GM19043 (cell line): Measurements from ENCODE around the gene RTN4RL2.
"Not testable (repeated sequence)": the region's sequence is repeated elsewhere in the genome, so short reads cannot be mapped to it uniquely, and the experiment has no call there.

Experiments
- ATAC-seq: cut with Tn5 transposase; IDR thresholded peaks from one replicate; pipeline ENCODE4 v1.9.1; 2021; ENCODE audit warnings: low read depth; ENCODE audit not compliant: unreplicated experiment

Gene RTN4RL2

DNA sequence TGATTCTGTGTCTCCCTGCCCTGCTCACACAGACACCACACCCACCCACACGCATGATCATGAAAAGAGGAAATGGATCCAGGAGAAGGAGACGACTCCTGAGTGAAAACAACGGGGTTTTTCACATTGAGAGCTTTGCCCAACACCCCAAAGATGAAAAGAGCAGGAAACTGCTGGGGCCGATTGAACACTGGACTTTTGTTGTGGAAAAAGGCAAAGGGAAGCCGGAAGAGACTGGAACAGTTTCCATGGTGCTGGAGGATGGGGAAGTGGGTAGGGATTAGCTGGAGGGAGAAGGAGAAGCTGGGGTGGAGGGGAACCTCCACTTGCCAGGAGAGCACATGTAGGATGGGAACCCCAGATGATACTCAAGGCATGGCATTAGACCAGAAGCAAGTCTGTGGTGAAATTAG, 28.2 kb upstream of the RTN4RL2 start:
- ATAC-seq, result no peak

DNA sequence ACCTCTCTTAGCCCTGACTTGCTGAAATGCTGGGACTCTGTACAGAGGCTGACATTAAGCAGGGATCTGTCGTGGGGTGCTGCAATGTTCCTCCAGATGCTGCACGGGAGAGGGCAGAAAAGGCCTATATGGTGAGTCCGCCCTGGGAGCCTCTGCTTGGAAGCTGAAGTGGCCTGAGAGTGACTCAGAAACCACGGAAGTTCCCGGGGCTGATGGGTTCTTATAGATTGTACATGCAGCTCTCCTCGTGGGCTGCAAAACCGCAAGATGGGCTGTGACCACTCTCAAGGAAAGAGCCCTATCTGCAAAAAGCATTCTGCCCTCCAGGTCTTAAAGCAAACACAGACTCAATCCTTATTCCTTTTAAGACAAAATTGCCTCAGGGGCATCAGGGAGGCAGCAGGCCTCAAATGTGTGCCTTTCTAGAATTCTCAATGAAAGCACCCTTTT, 27.6 kb upstream of the RTN4RL2 start:
- ATAC-seq, result no peak

DNA sequence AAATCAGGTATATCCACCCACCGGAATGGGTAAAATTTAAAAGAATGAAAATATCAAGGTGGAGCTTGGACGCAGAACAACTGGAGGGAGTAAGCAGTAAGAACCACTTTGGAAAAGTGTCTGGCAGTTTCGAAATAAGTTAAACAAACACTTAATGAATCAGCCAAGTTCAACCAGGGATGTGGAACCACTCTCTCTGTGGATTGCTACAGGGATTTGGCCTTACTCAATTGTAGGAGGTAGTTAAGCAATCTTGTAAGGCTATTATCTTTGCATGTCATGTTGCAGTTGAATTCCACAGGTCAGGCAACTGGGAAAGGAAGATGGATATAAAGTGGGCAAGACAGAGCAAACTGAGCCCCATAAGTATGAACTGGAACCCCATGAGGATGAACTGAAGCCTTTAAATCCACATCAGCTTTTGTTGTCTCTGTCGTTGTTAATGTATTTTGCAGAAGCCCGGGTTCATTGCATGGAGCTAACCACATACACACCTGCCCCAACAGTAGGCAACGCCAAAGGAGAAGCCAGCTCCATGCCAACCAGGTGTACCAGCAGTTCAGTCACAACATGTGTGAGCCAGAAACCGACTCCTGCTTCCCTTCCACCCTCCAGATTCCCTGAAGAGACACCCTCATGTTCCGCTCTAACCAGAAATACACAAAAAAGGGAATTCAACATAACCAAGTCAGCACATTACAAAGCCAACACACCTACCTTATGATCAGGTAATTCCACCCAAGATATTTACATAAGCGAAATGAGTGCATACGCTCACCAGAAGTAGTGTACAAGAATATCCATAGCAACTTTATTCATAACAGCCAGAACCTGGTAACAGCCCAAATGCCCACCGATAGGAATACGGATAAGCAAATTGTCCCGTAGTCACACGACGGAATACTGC, 25.4 kb upstream of the RTN4RL2 start:
- ATAC-seq, result no peak

GRCh38 chr11:57436031-57436430, 24.3 kb upstream of the RTN4RL2 start:
- ATAC-seq, result no peak

GRCh38 chr11:57438345-57439285, 21.7 kb upstream of the RTN4RL2 start:
- ATAC-seq, result no peak

- ATAC-seq, result no peak
Observed at GRCh38 chr11:57439786-57440185, 20.5 kb upstream of the RTN4RL2 start.

- no peak for ATAC-seq
Observed at GRCh38 chr11:57440744-57441414, 19.4 kb upstream of the RTN4RL2 start.

DNA sequence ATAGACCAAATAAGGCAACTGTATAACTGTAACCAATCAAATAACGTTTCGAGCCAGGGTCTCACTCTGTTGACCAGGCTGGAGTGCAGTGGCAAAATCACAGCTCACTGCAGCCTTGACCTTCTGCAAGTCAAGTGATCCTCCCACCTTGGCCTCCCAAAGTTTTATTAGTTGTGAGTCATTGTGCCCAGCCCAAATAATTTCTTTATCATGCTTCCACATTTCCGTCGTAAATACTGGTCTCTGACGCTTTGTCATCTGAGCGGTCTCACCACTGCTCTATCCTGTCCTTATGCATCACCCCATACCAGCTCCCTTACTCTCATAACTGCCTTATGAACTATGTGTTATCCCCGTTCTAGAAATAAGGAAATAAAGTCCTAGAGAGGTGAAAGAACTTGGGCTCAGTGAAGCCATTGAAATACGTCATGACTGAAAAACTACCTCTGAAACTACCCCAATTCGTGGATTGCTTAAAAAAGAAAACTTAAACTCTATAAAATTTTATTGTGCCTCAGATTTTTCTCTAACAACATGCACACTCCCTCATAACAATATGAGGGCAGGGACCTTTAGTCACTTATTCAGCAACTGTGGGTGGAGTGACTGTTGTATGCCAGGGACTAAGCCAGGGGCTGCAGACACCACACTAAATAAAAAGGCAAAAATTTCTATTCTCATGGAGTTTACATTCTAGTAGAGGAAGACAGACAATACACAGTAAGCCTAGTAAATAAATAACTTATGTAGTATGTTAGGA, 15.8 kb upstream of the RTN4RL2 start:
- ATAC-seq, result no peak

DNA sequence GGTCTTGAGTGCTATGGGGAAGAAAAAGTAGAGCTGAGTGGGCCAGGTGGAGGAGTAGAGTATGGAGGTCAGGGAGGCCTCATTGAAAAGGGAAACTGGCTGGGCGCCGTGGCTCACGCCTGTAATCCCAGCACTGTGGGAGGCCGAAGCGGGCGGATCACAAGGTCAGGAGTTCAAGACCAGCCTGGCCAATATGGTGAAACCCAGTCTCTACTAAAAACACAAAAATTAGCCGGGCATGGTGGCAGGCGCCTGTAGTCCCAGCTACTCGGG, 15.3 kb upstream of the RTN4RL2 start:
- ATAC-seq, result not testable (repeated sequence)

GRCh38 chr11:57446055-57446454, 14.3 kb upstream of the RTN4RL2 start:
- ATAC-seq, result no peak

DNA sequence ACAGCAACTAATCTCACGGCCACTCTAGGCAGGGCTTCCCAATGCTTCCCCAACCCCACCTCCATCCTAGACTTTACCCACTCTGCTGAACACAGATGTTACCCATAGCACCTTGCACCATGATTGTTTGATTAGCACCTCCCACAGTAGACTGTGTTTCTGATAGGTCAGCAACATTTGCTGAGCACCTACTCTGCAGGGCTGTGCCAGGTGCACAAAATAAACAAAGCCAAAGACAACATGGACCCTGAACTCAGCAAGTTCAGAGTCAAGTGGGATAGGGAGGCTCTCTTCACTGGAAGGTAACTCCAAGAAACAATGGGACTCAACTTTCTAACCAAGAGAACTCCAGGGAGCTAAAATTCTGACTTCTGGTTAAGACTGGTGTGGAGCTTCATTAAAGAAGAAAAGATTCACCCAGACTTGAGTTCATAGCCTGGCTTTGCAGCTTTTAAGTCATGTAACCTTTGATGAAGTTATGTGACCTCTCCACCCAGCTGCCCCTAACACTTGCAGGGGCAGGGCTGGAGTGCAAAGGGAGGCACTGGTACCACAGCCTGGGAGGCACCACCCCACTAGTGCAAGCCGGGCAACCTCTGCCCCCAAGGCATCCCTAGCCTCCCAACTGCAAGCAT, 6.7 kb upstream of the RTN4RL2 start:
- no peak for ATAC-seq

GRCh38 chr11:57456960-57457642, 3.2 kb upstream of the RTN4RL2 start:
- ATAC-seq, result peak; percentile 47

DNA sequence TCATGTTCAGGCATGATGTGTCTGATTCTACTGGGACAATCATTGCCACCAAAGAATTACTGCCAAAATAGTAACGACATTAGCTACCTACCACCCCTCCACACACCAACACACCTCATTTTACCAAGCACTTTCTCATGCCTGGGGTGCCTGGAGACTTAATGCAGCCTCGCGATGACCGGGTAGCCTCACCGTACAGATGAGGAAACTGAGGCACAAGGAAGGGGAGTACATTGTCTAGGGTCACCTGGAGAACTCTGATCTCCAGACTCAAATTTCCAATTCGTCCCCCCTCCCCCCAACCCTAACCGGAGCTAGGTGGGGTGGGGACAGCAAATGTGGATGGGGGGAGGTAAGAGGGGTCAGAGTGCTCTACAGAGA, 2.7 kb upstream of the RTN4RL2 start:
- ATAC-seq, result peak; percentile 17

GRCh38 chr11:57458060-57458409, 2.3 kb upstream of the RTN4RL2 start:
- ATAC-seq, result no peak

DNA sequence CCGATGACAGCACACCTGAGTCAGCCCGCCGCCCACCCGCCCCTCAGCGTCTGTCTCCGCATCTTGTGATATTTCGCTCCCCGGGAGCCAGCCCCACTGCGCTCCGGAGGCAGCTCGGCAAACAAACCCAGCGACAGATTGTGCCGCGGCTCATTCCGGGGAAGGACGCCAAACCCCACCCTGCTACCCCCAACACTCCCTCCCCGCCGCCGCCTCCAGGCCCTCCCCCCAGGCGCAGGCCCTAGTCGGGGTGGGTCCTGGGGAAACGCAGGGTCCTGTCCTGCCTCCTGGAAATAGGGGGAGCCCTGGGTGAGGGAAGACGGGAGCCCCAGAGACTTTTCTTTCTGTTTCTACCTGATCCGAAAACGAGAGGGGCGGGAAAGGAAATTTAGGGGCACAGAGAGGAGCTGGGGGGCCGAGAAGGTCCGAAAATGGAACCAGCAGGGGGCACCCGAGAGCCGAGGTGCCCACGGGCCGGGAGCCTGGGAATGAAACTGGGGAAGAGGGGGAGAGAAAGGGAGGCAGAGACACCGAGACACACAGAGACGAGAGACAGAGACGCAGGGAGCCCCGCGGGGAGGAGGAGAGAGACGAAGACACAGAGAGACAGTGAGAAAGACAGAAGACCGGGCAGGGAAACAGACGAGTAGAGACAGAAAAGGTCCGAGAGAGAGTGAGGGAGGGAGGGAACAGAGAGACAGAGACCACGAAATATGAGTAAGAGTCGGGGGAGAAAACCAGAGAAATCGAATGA, 1.7 kb upstream of the RTN4RL2 start:
- no peak for ATAC-seq

- ATAC-seq, result no peak
Observed at GRCh38 chr11:57459164-57460021, 935 bp upstream of the RTN4RL2 start.
